NCI-H446 treated with DMSO at 0.1 percent for 48 hours (cell line): ENCODE results near the gene FTO.
"Not testable (repeated sequence)": the region's sequence is repeated elsewhere in the genome, so short reads cannot be mapped to it uniquely, and the experiment has no call there.

Source experiments
- DNase-seq: peaks from one replicate; lab custom pipeline; 2025; lab: John Stamatoyannopoulos, UW

Gene FTO

GRCh38 chr16:53827741-53828140 is 123.8 kb downstream of the FTO start:
- DNase-seq: no peak

- no peak for DNase-seq
These were observed 125.3 kb downstream of the FTO start for GRCh38 chr16:53829186-53829747.

GRCh38 chr16:53832896-53833544 is 129.1 kb downstream of the FTO start:
- no peak for DNase-seq

GRCh38 chr16:53836142-53836541 is 132.2 kb downstream of the FTO start:
- DNase-seq: no peak

GRCh38 chr16:53836680-53837079 is 132.7 kb downstream of the FTO start:
- no peak for DNase-seq

- DNase-seq: no peak
These were observed 133.5 kb downstream of the FTO start for GRCh38 chr16:53837426-53837825.

GRCh38 chr16:53839150-53839549 is 135.2 kb downstream of the FTO start:
- no peak for DNase-seq

- no peak for DNase-seq
These were observed 136.5 kb downstream of the FTO start for GRCh38 chr16:53840456-53840855.

- DNase-seq: no peak
These were observed 137.9 kb downstream of the FTO start for GRCh38 chr16:53841884-53842283.

GRCh38 chr16:53843084-53843483 is 139.1 kb downstream of the FTO start:
- DNase-seq: no peak

GRCh38 chr16:53844804-53845203 is 140.8 kb downstream of the FTO start:
- DNase-seq: no peak

- not testable (repeated sequence) for DNase-seq
These were observed 142.6 kb downstream of the FTO start for GRCh38 chr16:53846549-53846948.

- no peak for DNase-seq
These were observed 143.0 kb downstream of the FTO start for GRCh38 chr16:53846971-53847370.

GRCh38 chr16:53848277-53848942 is 144.5 kb downstream of the FTO start:
- DNase-seq: no peak

- no peak for DNase-seq
These were observed 145.0 kb downstream of the FTO start for GRCh38 chr16:53848950-53849349.

GRCh38 chr16:53849585-53849984 is 145.6 kb downstream of the FTO start:
- DNase-seq: no peak

GRCh38 chr16:53849994-53850393 is 146.0 kb downstream of the FTO start:
- no peak for DNase-seq

- no peak for DNase-seq
These were observed 148.7 kb downstream of the FTO start for GRCh38 chr16:53852678-53853077.

- no peak for DNase-seq
These were observed 151.1 kb downstream of the FTO start for GRCh38 chr16:53855056-53855455.

- no peak for DNase-seq
These were observed 151.6 kb downstream of the FTO start for GRCh38 chr16:53855511-53855910.

GRCh38 chr16:53859995-53860540 is 156.1 kb downstream of the FTO start:
- DNase-seq: no peak

GRCh38 chr16:53863861-53864260 is 159.9 kb downstream of the FTO start:
- no peak for DNase-seq

GRCh38 chr16:53864819-53865493 is 161.0 kb downstream of the FTO start:
- DNase-seq: no peak
